Activated naive CD4-positive, alpha-beta T cell treated with anti-CD3 and anti-CD28 coated beads, Interleukin-2, amount 10 ng/mL, durations not matched to agents 7 days and 5 days (primary cell): ENCODE measurements around the gene BMP8B.
"Not testable (repeated sequence)": the region's sequence is repeated elsewhere in the genome, so short reads cannot be mapped to it uniquely, and the experiment has no call there.

Experiments
- CTCF ChIA-PET: fragments of 350-600 bp; sonication (Branson Sonifier 250); formaldehyde crosslinking; loops from one replicate; lab custom pipeline; 2021; ENCODE audit warnings: antibody characterized with exemption; lab: Charles Lee
- DNase-seq: peaks from one replicate; pipeline ENCODE4 v3.0.0-alpha.2; 2020
- H3K27ac Mint-ChIP-seq: one replicate; pipeline ENCODE4 v1.8.0; 2021; ENCODE audit warnings: mild to moderate bottlenecking, moderate library complexity, mixed read lengths
- H3K27me3 Mint-ChIP-seq: one replicate; pipeline ENCODE4 v1.8.0; 2021; ENCODE audit warnings: mild to moderate bottlenecking, mixed read lengths
- H3K36me3 Mint-ChIP-seq: one replicate; pipeline ENCODE4 v1.8.0; 2021; ENCODE audit warnings: mixed read lengths
- H3K4me1 Mint-ChIP-seq: one replicate; pipeline ENCODE4 v1.8.0; 2021; ENCODE audit warnings: mixed read lengths
- H3K4me3 Mint-ChIP-seq: one replicate; pipeline ENCODE4 v1.8.0; 2021; ENCODE audit warnings: mild to moderate bottlenecking, moderate library complexity, mixed read lengths
- H3K9me3 Mint-ChIP-seq: one replicate; pipeline ENCODE4 v1.8.0; 2021; ENCODE audit warnings: mixed read lengths

The BMP8B gene

DNA sequence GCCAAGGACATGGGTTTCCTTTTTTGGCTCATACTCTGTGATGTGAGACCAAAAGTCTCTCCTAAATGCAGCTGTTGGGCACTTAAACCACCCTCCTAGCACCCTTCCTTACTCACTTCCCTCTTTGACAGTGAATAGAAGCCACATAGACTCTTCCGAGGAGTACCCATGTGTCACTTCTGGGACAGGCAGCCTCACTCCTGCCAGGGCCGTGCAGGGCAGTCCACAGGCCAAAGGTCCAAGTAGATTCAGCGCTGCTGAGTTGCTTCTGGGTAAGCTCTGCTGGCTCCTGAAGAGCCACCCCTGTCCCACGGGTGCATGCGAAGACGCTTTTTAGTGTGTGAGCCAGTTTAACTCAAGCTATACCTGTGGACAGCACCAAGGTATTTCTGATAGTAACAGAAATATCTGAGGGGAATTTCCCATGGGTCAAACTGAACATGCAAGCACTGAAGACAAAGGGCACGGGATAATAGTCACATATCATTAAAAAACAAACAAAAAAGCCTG is 36.8 kb upstream of the BMP8B start:
- DNase-seq: no peak
- Mint-ChIP-seq H3K4me1 (no peaks in the 10 kb centered on the region), H3K27me3 (peaks cover 56% of the 10 kb centered on the region), H3K4me3 (no peak overlapping the region), H3K36me3 (no peaks in the 10 kb centered on the region), H3K27ac (no peak overlapping the region), H3K9me3 (no peaks in the 10 kb centered on the region)
- CTCF ChIA-PET: interaction anchor here (0.5 kb wide), 1 partner anchor 168 kb away, joined by 3 read pairs; no protein-coding TSS in a partner anchor

DNA sequence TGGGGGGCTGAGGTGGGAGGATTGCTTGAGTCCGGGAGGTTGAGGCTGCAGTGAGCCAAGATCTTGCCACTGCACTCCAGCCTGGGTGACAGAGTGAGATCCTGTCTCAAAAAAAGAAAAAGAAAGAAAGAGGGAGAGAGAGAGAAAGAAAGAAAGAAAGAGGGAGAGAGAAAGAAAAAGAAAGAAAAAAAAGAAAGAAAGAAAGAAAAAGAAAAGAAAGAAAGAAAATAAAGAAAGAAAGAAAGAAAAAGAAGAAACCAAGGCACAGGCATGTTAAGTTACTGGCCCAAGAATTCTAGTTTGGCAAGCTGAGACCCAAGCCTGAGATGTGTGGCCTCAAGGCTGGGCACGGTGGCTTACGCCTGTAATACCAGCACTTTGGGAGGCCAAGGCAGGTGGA is 34.8 kb upstream of the BMP8B start:
- CTCF ChIA-PET: interaction anchor here (2.9 kb wide), 1 partner anchor 148 kb away, joined by 10 read pairs; no protein-coding TSS in a partner anchor
- H3K4me1 Mint-ChIP-seq, DNase-seq, H3K36me3 Mint-ChIP-seq, H3K9me3 Mint-ChIP-seq, H3K4me3 Mint-ChIP-seq, H3K27ac Mint-ChIP-seq: not testable (repeated sequence)
- peaks cover 64% of the 10 kb centered on the region for H3K27me3 Mint-ChIP-seq

DNA sequence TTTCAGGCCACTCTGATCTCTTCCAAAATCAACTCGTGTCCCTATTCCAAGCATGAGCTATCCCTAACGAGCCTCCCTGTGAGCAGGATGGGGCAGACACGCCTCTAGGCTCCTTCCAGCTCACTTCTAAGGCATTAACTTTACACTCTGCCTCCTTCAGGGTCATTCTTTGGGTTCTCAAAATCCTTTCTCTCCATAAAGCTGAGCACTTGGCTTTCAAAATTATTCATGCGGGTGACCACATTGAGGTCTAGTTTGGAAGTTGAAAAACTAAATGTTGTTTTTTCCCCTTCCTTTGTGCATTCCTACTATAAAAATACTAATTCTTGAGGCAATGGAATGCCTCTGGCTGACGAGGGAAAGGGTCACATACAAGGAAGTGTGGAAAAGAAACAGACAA is 33.5 kb upstream of the BMP8B start:
- Mint-ChIP-seq H3K27me3 (peaks cover 58% of the 10 kb centered on the region), H3K4me3 (no peak overlapping the region), H3K27ac (no peak overlapping the region), H3K4me1 (peaks cover 5% of the 10 kb centered on the region), H3K9me3 (no peaks in the 10 kb centered on the region), H3K36me3 (no peaks in the 10 kb centered on the region)
- DNase-seq: no peak
- CTCF ChIA-PET: interaction anchor here (0.8 to 2.9 kb wide), 3 partner anchors 80 to 217 kb away, joined by 3 to 10 read pairs (median 4); no protein-coding TSS in a partner anchor

DNA sequence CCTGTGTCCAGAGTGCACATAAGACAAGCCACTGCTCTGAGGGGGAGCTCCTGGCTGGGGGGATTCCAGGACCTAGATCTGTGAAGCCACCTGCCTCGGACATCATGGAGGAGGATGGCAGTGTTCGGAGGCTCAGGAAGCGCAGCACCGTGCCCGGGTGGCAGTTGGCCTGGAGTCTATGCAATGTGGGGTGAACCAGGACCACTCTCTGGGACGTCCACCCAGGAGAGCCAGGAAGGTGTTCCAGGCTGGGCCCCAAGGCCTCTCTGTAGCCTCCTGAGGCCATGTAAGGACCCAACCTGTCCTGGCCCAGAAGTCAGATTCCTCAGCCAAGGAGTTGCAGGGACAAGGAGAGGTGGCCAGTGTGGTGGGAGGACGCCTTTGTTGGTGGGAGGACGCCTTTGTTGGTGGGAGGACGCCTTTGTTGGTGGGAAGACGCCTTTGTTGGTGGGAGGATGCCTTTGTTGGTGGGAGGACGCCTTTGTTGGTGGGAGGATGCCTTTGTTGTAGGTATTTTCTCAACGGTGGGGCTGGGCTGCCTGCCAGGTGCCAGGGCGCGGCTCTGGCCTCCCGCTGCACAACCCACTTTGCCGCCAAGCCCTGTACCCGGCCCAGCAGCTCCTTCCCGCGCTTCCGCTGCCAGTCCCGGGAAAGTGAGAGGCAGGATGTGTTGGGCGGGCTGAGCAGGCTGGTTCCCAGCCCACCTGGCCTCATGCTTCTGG is 30.6 kb upstream of the BMP8B start:
- H3K9me3 Mint-ChIP-seq: no peaks in the 10 kb centered on the region
- CTCF ChIA-PET: interaction anchor here (1.3 to 6.6 kb wide), 6 partner anchors 10 to 213 kb away, joined by 3 to 72 read pairs (median 8); partner anchors contain the start of gene MYCL
- peaks cover 57% of the 10 kb centered on the region for H3K27me3 Mint-ChIP-seq
- H3K4me1 Mint-ChIP-seq: peaks cover 11% of the 10 kb centered on the region
- H3K36me3 Mint-ChIP-seq: no peaks in the 10 kb centered on the region
- DNase-seq: no peak
- no peak overlapping the region for H3K4me3 Mint-ChIP-seq
- H3K27ac Mint-ChIP-seq: no peak overlapping the region

DNA sequence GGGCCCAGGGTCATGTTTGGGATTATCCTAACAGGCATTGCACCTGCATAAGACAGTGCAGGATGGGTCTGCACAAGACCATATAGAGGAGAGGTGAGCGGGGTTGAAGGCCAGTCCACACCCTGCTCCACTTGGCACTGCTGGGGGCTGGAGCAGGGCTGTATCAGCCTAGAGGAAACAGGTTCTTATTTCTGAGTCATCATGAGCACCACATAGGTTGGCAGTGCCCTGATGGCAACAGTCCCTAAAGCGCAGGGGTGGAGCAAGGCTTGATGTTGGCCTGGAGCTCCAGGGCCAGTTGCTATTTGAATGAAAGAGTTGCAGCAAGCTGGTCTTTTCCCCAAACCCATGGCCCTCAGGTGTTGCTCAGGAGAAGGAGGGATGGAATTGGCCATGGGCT is 29.8 kb upstream of the BMP8B start:
- H3K27ac Mint-ChIP-seq: no peak overlapping the region
- H3K9me3 Mint-ChIP-seq: no peaks in the 10 kb centered on the region
- H3K27me3 Mint-ChIP-seq: peaks cover 55% of the 10 kb centered on the region
- peaks cover 11% of the 10 kb centered on the region for H3K4me1 Mint-ChIP-seq
- CTCF ChIA-PET: interaction anchor here (1.2 to 6.6 kb wide), 8 partner anchors 15 to 214 kb away, joined by 3 to 72 read pairs (median 6); partner anchors contain the start of gene MYCL
- no peak for DNase-seq
- H3K36me3 Mint-ChIP-seq: no peaks in the 10 kb centered on the region
- H3K4me3 Mint-ChIP-seq: no peak overlapping the region

DNA sequence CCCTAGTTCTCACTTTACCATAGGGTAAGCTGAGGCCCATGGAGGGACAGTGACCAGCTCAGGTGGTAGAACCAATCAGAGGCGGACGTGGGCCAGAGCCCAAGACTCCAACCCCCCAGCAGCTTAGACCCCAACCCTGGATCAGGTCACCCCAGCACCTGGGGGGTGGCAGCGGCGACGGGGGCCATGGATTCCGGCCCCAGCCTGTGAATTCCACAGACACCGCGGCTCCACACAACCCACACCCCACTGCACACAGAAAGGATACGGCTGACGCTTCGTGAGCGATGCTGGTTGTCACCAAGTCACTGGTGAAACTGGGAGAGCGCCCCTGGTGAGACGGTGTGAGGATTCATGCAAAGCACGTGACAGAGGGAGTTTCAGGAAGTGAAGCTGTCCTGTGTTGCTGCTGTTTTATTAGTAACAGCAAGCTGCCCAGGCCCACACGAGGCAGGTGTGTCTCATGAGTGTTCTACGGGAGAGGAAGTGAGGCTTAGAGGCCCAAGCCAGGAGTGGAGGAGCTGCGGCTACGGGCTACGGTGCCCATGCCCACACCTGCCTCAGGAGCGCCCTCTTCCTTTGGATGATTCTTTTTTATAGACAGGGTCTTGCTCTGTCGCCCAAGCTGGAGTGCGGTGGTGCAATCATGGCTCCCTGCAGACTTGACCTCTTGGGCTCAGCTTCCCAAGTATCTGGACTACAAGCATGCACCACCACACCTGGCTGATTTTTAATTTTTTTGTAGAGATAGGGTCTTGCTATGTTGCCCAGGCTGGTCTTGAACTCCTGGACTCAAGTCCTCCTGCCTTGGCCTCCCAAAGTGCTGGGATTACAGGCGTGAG is 28.6 kb upstream of the BMP8B start:
- not testable (repeated sequence) for H3K36me3 Mint-ChIP-seq, H3K9me3 Mint-ChIP-seq
- Mint-ChIP-seq H3K27ac (peak overlapping the region; percentile 81), H3K27me3 (peaks cover 48% of the 10 kb centered on the region), H3K4me1 (peaks cover 11% of the 10 kb centered on the region), H3K4me3 (peak overlapping the region; percentile 40)
- CTCF ChIA-PET: interaction anchor here (0.6 to 6.6 kb wide), 20 partner anchors 14 to 217 kb away, joined by 3 to 72 read pairs (median 4); partner anchors contain the start of gene MYCL
- peak; percentile 79 for DNase-seq

DNA sequence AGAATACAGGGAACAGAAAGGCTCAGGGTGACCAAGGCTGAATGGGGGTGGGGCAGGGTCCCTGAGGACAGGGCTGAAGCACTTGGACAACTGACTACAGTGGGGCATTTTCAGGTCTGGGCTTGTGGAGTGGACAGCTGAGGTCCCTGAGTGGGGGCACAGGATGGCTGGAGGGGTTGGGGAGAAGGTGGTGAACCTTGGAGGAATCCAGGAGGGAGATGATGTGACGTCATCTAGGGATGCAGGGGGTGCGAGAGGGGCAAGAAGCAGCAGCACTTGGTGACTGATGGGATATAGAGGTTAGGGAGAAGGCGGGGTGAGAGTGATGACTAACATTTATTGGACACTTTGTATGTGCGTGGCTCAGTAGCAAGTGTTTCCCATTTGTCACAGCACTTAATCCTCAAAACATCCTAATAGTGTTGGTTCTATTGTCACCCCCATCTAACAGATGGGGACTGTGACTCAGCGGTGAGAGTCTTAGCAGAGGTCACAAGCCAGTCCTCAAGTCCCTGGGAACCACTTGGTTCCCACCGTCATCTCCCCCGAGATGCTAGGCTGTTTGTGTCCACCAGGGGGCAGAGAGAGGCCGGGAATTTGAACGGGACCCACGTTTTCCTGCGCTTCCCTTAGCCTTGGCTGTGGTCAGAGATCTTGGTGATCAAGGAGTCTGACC is 27.9 kb upstream of the BMP8B start:
- peaks cover 44% of the 10 kb centered on the region for H3K27me3 Mint-ChIP-seq
- peak; percentile 67 for DNase-seq
- H3K4me3 Mint-ChIP-seq: peak overlapping the region; percentile 24
- H3K27ac Mint-ChIP-seq: no peak overlapping the region
- CTCF ChIA-PET: interaction anchor here (0.7 to 6.6 kb wide), 16 partner anchors 29 to 218 kb away, joined by 3 to 72 read pairs (median 5); partner anchors contain the start of gene MYCL
- H3K4me1 Mint-ChIP-seq: peaks cover 11% of the 10 kb centered on the region
- H3K36me3 Mint-ChIP-seq: no peaks in the 10 kb centered on the region
- H3K9me3 Mint-ChIP-seq: no peaks in the 10 kb centered on the region

DNA sequence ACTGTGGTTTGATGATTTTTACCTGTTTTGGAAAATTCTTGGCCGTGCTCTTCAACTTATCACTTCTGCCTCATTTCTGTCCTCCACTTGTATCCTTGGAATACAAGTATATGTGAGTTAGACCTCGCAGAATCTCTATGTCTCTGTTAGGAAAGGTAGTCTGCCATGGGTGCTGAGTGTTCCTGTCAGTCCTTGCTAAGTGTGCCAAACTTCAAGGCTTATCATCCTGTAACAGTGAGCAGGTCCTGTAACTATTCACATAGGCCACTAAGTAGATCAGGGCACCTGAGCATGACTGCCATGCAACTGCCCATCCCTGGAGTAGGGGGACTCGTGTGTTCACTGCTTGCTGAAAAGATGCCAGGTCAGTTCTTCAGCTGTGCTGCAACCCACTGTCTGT is 24.2 kb upstream of the BMP8B start:
- Mint-ChIP-seq H3K9me3 (no peaks in the 10 kb centered on the region), H3K27ac (no peak overlapping the region), H3K4me3 (no peak overlapping the region), H3K27me3 (peaks cover 16% of the 10 kb centered on the region), H3K36me3 (no peaks in the 10 kb centered on the region), H3K4me1 (peaks cover 11% of the 10 kb centered on the region)
- CTCF ChIA-PET: no interaction called here
- DNase-seq: no peak

DNA sequence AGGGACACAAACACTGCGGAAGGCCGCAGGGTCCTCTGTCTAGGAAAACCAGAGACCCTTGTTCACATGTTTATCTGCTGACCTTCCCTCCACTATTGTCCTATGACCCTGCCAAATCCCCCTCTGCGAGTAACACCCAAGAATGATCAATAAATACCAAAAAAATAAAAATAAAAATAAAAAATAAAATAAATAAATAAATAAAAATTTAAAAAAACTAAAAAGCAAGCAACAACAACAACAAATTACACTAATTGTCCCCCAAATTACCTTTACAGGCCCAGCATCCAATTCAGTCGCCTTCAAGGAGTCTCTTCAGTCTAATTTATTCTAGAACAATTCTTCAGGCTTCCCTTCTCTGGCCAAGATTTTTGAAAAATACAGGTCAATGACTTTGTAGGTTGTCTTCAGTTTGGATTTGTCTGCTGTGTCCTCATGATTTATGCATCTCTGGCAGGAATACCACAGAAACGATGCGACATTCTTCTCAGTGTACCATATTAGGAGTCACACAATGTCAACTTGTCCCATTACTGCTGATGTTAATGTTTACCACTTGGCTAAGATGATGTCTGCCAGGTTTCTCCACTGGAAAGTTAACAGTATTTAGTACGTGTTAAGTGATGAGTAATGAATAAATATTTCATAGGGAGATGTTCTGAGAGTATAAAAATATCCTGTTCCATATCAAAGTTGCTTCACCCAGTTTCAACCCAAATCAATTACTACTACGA is 20.3 kb upstream of the BMP8B start:
- H3K9me3 Mint-ChIP-seq: no peaks in the 10 kb centered on the region
- CTCF ChIA-PET: no interaction called here
- no peak overlapping the region for H3K27ac Mint-ChIP-seq
- no peaks in the 10 kb centered on the region for H3K36me3 Mint-ChIP-seq
- H3K4me3 Mint-ChIP-seq: no peak overlapping the region
- H3K4me1 Mint-ChIP-seq: no peaks in the 10 kb centered on the region
- no peak for DNase-seq
- peaks cover 3% of the 10 kb centered on the region for H3K27me3 Mint-ChIP-seq

DNA sequence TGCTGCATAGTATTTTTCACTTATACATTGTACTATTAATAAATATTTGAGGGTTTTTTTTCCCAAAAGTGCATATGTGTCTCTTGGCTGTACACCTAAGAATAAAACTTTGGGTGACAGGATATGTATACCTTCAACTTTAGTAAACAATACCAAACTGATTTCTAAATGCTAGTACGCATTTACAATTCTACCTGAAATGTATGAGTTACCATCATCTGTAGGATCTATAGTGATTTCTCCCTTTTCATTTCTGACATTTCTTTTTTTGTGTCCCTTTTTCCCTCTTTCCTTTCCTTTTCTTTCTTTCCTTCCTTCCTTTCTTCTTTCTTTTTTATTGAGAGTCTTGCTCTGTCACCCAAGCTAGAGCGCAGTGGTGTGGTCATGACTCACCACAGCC is 16.7 kb upstream of the BMP8B start:
- Mint-ChIP-seq H3K27me3 (peaks cover 3% of the 10 kb centered on the region), H3K36me3 (no peaks in the 10 kb centered on the region), H3K9me3 (no peaks in the 10 kb centered on the region), H3K4me1 (no peaks in the 10 kb centered on the region), H3K4me3 (no peak overlapping the region), H3K27ac (peak overlapping the region; percentile 5)
- no peak for DNase-seq
- CTCF ChIA-PET: interaction anchor here (0.5 to 1.0 kb wide), 2 partner anchors 114 to 536 kb away, joined by 3 to 5 read pairs; no protein-coding TSS in a partner anchor

DNA sequence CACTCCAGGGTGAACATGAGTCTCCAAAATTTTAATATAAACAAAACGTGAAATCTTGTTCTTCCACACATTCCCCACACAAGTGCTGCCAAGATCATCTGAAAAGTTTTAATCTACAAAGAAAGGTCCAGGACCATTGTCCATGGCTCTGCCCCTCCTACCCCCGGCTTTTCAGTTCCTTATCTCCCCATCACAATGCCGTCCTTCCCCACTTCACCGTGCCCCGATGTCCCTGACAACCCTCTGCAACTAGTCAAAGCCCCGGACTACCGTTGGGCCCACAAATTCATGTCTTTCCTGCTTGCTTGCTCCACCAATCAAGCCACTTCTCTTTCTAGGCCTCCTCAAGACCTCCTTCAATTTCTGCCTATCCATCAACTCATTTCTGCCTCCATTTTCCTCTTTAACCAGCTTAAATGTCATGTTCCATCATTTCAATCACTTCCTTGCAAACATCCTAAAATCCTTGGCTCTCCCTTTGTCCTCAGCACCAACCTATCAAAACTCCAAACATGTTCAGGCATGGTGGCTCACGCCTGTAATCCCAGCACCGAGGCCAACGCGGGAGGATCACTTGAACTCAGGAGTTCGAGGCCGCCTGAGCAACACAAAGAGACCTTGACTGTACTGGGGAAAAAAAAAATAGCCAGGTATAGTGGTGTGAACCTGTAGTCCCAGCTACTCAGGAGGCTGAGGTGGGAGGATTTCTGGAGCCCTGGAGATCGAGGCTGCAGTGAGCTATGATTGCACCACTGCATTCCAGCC is 14.0 kb upstream of the BMP8B start:
- H3K27me3 Mint-ChIP-seq: peaks cover 7% of the 10 kb centered on the region
- no peak for DNase-seq
- no peak overlapping the region for H3K4me3 Mint-ChIP-seq
- no peaks in the 10 kb centered on the region for H3K9me3 Mint-ChIP-seq
- CTCF ChIA-PET: no interaction called here
- H3K4me1 Mint-ChIP-seq: peaks cover 13% of the 10 kb centered on the region
- no peak overlapping the region for H3K27ac Mint-ChIP-seq
- peaks cover 1% of the 10 kb centered on the region for H3K36me3 Mint-ChIP-seq

DNA sequence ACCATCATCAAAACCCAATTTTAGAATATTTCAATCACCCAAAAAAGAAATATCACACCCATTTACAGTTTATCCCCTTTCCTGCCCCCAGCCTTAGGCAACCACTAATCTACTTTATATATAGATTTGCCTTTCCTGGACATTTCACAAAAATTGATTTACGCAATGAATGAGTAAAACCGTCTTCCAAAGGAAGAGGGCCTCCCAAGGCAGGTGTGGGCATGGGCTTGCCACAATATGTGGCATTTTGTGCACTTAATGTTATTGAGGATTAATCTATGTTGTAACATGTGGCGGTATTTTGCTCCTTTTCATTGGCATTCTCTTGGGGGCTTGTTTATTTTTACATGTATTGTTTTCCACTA is 11.8 kb upstream of the BMP8B start:
- Mint-ChIP-seq H3K4me1 (peaks cover 13% of the 10 kb centered on the region), H3K27ac (no peak overlapping the region), H3K9me3 (no peaks in the 10 kb centered on the region), H3K27me3 (peaks cover 12% of the 10 kb centered on the region), H3K4me3 (no peak overlapping the region), H3K36me3 (peaks cover 1% of the 10 kb centered on the region)
- CTCF ChIA-PET: interaction anchor here (0.6 to 2.2 kb wide), 12 partner anchors 10 to 194 kb away, joined by 3 to 15 read pairs (median 3); partner anchors contain the start of genes HPCAL4 and PPIE
- DNase-seq: no peak
